CD4-positive, alpha-beta T cell treated with Interleukin-17A for 1 hour (primary cell): ENCODE measurements around the gene LYZL4.

Experiments used
- DNase-seq: peaks from one replicate; pipeline ENCODE4 v3.0.0-alpha.2; 2020

Gene LYZL4

DNA sequence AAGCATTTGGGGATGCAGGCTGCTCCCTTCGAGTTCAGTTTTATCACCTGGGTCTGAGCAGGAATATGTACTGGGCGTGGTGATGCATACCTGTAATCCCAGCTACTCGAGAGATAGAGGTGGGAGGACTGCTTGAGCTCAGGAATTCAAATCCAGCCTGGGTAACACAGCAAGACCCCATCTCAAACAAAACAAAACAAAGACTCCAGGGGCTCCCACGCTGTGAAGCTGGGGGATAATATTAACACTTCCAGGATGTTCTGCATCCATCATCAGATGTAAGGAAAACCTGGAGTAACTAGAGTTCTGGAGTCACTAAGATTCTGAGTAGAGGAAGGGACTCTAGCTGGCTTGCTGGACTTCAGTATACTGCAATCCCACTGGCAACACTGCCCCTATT is 40.6 kb downstream of the LYZL4 start:
- DNase-seq = no peak

- peak; percentile 5 for DNase-seq
Observed at GRCh38 chr3:42369304-42369703, 41.1 kb downstream of the LYZL4 start.

GRCh38 chr3:42368861-42369260 is 41.5 kb downstream of the LYZL4 start:
- DNase-seq = no peak

DNA sequence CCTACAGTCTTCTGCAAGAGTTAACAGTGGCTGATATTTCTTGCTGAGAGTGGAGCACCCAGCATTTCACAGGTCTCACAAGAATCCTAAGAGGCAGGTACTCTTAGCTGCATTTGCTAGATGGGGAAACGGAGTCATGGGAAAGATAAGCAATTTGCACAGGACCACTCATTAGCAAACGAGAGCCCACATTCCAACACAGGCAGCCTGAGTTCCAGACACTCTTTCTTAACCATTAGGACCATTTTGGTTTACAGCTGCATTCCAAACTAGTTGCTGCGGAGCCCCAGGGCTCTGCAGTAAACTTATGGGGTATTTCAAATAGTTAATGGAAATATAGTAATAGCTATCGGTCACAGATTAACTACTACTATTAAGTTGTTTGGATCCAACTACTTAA is 42.5 kb downstream of the LYZL4 start:
- no peak for DNase-seq

DNA sequence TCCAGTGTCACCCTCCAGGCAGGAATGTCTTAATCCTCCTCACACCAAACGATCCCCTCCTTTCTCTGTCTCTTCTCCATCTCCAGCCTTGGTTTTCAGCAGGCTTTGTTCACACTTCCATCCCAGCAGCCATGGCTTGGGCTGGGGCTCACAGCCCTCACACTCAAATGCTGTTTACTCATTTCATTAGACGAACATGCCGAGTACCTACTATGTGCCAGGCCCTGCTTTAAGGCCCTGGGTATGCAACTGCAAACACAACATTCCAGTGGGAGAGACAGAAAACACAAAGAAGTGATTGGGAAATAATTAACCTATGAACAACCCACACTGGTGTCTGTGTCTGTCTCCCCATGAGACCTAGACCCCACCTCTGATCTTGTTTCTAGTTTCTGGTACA is 43.9 kb downstream of the LYZL4 start:
- no peak for DNase-seq

DNA sequence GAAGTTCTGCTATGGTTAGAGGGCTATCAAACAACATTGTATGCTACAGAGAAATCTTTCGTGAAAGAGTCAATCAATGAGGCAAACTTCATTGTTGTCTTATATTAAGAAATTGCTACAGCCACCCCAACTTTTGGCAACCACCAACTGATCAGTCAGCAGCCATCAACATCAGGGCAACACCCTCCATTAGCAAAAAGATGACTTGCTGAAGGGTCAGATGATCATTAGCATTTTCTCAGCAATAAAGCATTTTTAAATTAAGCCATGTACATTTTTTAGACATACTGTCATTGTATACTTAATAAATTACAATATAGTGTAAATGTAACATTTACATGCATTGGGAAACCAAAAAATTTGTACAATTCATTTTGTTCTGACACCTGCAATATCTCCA is 53.1 kb downstream of the LYZL4 start:
- DNase-seq = no peak

GRCh38 chr3:42355612-42356011 is 54.8 kb downstream of the LYZL4 start:
- DNase-seq = no peak

DNA sequence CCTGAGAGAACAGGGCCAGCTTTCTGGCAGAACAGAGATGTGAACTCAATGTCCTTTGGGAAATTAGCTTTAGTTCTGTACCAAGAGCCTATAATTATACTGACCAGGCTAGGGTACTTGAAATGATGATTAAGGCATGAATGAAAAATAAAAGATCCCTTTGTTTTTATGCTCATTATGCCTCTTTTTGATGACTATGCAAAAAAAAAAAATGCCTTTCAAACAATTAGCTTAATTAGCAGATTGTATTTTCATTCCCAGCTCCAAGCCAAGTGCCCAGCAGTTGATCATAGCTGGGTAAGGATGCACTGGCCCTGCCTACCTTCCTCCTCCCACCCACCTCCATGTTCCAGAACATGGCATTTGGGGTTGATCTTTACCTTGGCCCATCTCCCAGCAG is 56.8 kb downstream of the LYZL4 start:
- DNase-seq = no peak

GRCh38 chr3:42351207-42351606 is 59.2 kb downstream of the LYZL4 start:
- DNase-seq = no peak

DNA sequence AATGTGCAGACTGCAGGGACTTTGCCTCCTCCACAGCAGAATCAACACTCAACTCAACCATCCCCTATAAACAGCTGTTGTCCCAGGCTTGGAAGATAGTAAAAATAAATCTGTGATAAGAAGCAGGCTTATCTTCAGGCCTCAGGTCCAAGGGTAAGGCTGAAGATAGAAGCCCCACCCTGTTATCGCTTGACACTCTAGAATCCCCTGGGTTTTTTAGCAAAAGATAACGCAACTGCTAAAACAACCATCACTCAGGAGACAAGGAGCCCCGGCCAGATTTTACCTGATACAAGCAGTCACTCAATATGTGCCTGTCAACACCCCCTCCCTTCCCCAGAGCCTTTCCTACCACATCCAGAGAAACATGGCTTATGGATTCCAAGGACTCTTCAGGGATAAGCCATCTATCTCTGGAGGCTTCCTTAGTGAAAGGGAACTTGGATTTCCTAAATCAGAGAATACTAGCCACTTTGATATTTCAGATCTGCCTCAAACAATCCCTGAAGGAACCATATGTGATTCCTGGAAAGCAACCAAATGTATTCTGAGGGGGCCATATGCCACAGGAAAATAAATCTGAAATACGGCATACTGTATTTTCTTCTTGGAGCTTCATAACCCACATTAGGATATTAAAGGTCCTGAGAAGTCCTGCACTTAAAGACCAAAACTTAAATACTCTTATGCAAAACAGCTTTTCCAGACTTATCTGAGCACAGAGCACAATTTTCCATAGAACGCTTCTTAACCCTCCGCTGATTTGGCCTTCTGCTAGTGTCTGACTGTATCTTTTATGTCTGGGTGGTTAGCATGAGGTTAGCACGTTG is 60.4 kb downstream of the LYZL4 start:
- DNase-seq = no peak

GRCh38 chr3:42347928-42348327 is 62.5 kb downstream of the LYZL4 start:
- no peak for DNase-seq
